HG03097 (cell line): ENCODE measurements around the gene GTF3C5.
"Not testable (repeated sequence)": the region's sequence is repeated elsewhere in the genome, so short reads cannot be mapped to it uniquely, and the experiment has no call there.

Experiments used
- ATAC-seq: cut with Tn5 transposase; IDR thresholded peaks from one replicate; pipeline ENCODE4 v1.9.1; 2021; ENCODE audit not compliant: unreplicated experiment, low FRiP score

Gene GTF3C5

GRCh38 chr9:133066181-133066983, 35.6 kb downstream of the GTF3C5 start:
- ATAC-seq, result no peak

- no peak for ATAC-seq
These were observed 36.2 kb downstream of the GTF3C5 start for GRCh38 chr9:133067006-133067405.

GRCh38 chr9:133067813-133068212, 37.0 kb downstream of the GTF3C5 start:
- ATAC-seq, result no peak

- ATAC-seq, result not testable (repeated sequence)
These were observed 37.6 kb downstream of the GTF3C5 start for GRCh38 chr9:133068431-133068830.

- ATAC-seq, result not testable (repeated sequence)
These were observed 39.7 kb downstream of the GTF3C5 start for GRCh38 chr9:133070500-133070961.

- not testable (repeated sequence) for ATAC-seq
These were observed 40.2 kb downstream of the GTF3C5 start for GRCh38 chr9:133070985-133071384.

GRCh38 chr9:133071484-133072150, 40.8 kb downstream of the GTF3C5 start:
- no peak for ATAC-seq

GRCh38 chr9:133072210-133072609, 41.4 kb downstream of the GTF3C5 start:
- ATAC-seq, result not testable (repeated sequence)

GRCh38 chr9:133073086-133074014, 42.6 kb downstream of the GTF3C5 start:
- no peak for ATAC-seq

GRCh38 chr9:133074111-133074651, 43.4 kb downstream of the GTF3C5 start:
- no peak for ATAC-seq

GRCh38 chr9:133075925-133076630, 45.3 kb downstream of the GTF3C5 start:
- ATAC-seq, result no peak

GRCh38 chr9:133076691-133077090, 45.9 kb downstream of the GTF3C5 start:
- no peak for ATAC-seq

GRCh38 chr9:133078486-133078885, 47.7 kb downstream of the GTF3C5 start:
- no peak for ATAC-seq

- no peak for ATAC-seq
These were observed 49.4 kb downstream of the GTF3C5 start for GRCh38 chr9:133080161-133080560.

- not testable (repeated sequence) for ATAC-seq
These were observed 50.3 kb downstream of the GTF3C5 start for GRCh38 chr9:133080786-133081779.

GRCh38 chr9:133081957-133082644, 51.3 kb downstream of the GTF3C5 start:
- ATAC-seq, result not testable (repeated sequence)

GRCh38 chr9:133083688-133084087, 52.9 kb downstream of the GTF3C5 start:
- not testable (repeated sequence) for ATAC-seq
